Measurements from ENCODE around the gene SLN.

GRCh38 chr11:107707807-107708206 is 4.0 kb downstream of the SLN start:
- TF ChIP-seq CTCF (conservative IDR thresholded peaks at IDR 0.05 in 1 of 2, IDR thresholded peaks at IDR 0.05 in 1 of 2; ENCODE audit: extremely low read depth in 1 of 2, insufficient read depth in 1 of 2, low read depth in 1 of 2, low read length in 2 of 2) (no peak), EZH2 (IDR thresholded peaks at IDR 0.05; ENCODE audit: borderline replicate concordance, low read length) (no peak)
